Islet of Langerhans (tissue), 1 donor: ENCODE results near the gene FAM229A.

Experiments used
- FAIRE-seq: peaks from one replicate; lab custom pipeline; 2011; peaks lifted over from hg19 to GRCh38; lab: Jason Lieb, UNC

FAM229A gene

DNA sequence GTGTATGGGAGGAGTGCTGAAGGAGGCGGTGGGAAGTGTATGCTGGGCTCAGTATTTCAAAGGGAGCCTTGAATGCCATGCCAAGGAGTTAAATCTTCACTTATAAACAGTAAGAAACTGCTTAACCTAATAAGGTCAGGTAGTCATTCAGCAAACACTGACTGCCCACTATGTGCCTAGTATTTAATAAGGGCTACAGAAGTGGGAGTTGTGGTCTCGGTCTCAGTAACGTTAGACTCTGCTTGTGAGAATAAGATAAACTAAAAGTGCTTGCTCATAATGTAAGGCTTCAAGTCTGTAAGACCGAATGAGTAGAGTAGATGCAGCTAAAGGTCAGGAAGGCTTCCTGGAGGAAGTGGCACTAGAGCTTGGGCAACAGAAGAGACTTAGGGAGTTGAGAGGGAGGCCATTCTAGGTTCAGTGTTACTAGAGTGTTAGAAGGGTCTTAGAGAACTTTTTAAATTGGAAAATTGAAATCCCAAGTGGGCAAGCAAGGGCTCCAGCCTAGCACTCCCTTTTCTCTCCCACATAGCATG, 32.3 kb downstream of the FAM229A start:
- no peak for FAIRE-seq

DNA sequence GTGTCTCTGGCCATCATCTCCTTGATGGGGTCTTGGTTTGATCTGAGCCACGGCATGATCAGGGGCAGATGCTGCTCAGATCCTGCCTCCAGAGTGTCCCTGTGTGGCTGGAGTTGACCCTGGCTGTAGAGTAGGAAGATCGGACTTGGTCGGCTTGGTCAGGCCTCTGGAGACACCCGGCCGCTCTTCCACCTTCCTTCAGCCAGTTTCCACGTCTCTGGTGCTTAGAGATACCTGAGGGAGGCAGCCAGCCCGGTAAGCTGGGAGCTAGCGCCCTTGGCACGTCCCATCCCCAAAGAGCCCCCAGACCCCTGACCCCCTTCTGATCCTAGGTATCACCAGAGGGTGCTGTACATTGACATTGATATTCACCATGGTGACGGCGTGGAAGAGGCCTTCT, 35.1 kb downstream of the FAM229A start:
- no peak for FAIRE-seq

GRCh38 chr1:32321712-32322291, 40.5 kb downstream of the FAM229A start:
- FAIRE-seq = no peak

GRCh38 chr1:32318127-32318869, 44.0 kb downstream of the FAM229A start:
- no peak for FAIRE-seq

DNA sequence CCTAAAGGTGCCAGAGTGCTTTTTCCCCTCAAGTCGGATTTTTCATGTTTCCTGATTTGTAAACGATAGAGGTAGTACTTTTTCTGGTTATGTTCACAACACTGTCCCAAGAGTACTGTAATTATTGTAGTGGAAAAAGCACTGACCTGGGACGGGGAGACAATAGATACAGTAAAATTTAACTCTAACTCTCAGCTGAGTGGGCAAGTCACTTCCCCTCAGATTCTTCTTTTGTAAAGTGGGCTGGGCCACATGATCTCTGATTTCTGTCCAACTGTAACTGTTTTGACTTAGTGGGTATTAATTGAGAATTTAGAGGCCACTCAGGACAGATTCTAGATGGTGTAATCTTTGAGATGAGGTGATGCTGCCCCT, 45.4 kb downstream of the FAM229A start:
- no peak for FAIRE-seq

- FAIRE-seq = no peak
Measured at GRCh38 chr1:32311709-32312393, 50.4 kb downstream of the FAM229A start.
